ENCODE data around the gene SACS. TPM values are rescaled to one million over a fixed set of nuclear protein-coding genes. Genes with fewer than 3 reads are reported as not detected.

SACS gene
- total RNA-seq, 1 experiment from 2014 or later, result 53.0 TPM

- WGBS (ENCODE audit: extremely low coverage, insufficient read length, low lambda C conversion rate), result no CpG with 5 or more reads among the region's 64 CpGs
- Histone ChIP-seq H3K9me3 (ENCODE audit: control insufficient read depth, low read depth, low read length) (no peaks in the 10 kb centered on the region), H4K91ac (ENCODE audit: insufficient read length, low read depth, low read length) (no peak overlapping the region), H2BK12ac (ENCODE audit: insufficient read length, low read depth, low read length) (no peak overlapping the region), H3K9ac (ENCODE audit: extremely low read depth, insufficient read length, low read length) (peak overlapping the region; percentile 9), H2BK120ac (ENCODE audit: low read depth, low read length, poor library complexity, severe bottlenecking) (no peak overlapping the region), H3K23ac (ENCODE audit: insufficient read length, low read depth, low read length) (no peak overlapping the region), H3K56ac (ENCODE audit: insufficient read length, low read depth, low read length) (no peak overlapping the region), H3K27me3 (ENCODE audit: insufficient read depth, low read length) (no peaks in the 10 kb centered on the region; the same call in 1 of the 2 replicates), H2BK15ac (ENCODE audit: low read depth, low read length) (no peak overlapping the region), H3K23me2 (ENCODE audit: insufficient read length, low read depth, low read length, poor library complexity, severe bottlenecking) (peaks cover 4% of the 10 kb centered on the region), H3K79me2 (ENCODE audit: insufficient read depth, low read length) (no peaks in the 10 kb centered on the region), H3K27ac (ENCODE audit: insufficient read length, low read depth, low read length) (no peak overlapping the region), H3K14ac (ENCODE audit: insufficient read depth, low read length) (no peak overlapping the region), H3K4me1 (ENCODE audit: insufficient read depth, low read length) (peaks cover 5% of the 10 kb centered on the region; the same call in 1 of the 2 replicates), H4K20me1 (ENCODE audit: control insufficient read depth, insufficient read depth, insufficient read length) (no peaks in the 10 kb centered on the region), H3K18ac (ENCODE audit: insufficient read length, low read depth, low read length) (no peak overlapping the region), H3K4me2 (ENCODE audit: insufficient read depth, insufficient read length, low read length) (peak overlapping the region; percentile 36), H2BK5ac (ENCODE audit: insufficient read length, low read length) (no peak overlapping the region), H4K5ac (ENCODE audit: insufficient read length, low read depth, low read length) (no peak overlapping the region), H3K4ac (ENCODE audit: low read depth, low read length) (no peak overlapping the region), H3K79me1 (ENCODE audit: insufficient read depth, low read depth, low read length, poor library complexity, severe bottlenecking) (no peaks in the 10 kb centered on the region), H2AK5ac (ENCODE audit: insufficient read length, low read length) (no peak overlapping the region), H3T11ph (ENCODE audit: low read length) (no peak overlapping the region), H4K8ac (replicated peaks; ENCODE audit: insufficient read length, low read depth, low read length) (no peak overlapping the region), H2AFZ (ENCODE audit: low read length) (no peak overlapping the region), H2BK20ac (ENCODE audit: low read depth, low read length, poor library complexity, severe bottlenecking) (no peak overlapping the region)
- H3K9me3 Mint-ChIP-seq, result peaks cover 5 to 6% of the 10 kb centered on the region in 2 experiments; a peak in 4 of 5 replicates
- H3K27ac Mint-ChIP-seq, result no peak overlapping the region
- H3K4me1 Mint-ChIP-seq, result peaks cover 25 to 34% of the 10 kb centered on the region in 2 experiments
- H3K36me3 Mint-ChIP-seq (ENCODE audit: insufficient read depth in 1 of 3, low read depth in 3 of 3), result peaks cover 0 to 7% (median 0%) of the 10 kb centered on the region in 3 experiments; a peak in 2 of 7 replicates
- DNase-seq, result peak; percentile 67
- peak overlapping the region; percentile 56 to 72 for H3K4me3 Mint-ChIP-seq
- TF ChIP-seq, protein P1, sequence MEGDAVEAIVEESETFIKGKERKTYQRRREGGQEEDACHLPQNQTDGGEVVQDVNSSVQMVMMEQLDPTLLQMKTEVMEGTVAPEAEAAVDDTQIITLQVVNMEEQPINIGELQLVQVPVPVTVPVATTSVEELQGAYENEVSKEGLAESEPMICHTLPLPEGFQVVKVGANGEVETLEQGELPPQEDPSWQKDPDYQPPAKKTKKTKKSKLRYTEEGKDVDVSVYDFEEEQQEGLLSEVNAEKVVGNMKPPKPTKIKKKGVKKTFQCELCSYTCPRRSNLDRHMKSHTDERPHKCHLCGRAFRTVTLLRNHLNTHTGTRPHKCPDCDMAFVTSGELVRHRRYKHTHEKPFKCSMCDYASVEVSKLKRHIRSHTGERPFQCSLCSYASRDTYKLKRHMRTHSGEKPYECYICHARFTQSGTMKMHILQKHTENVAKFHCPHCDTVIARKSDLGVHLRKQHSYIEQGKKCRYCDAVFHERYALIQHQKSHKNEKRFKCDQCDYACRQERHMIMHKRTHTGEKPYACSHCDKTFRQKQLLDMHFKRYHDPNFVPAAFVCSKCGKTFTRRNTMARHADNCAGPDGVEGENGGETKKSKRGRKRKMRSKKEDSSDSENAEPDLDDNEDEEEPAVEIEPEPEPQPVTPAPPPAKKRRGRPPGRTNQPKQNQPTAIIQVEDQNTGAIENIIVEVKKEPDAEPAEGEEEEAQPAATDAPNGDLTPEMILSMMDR (conservative IDR thresholded peaks at IDR 0.05), result peak; percentile 72; the same call in 2 of the 3 replicates
- peaks cover 16% of the 10 kb centered on the region for H3K27me3 Mint-ChIP-seq (ENCODE audit: low read depth)
Observed at GRCh38 chr13:23466144-23467002, 32.9 kb upstream of the SACS start.
